Sigmoid colon (tissue), 3 donors: ENCODE data around the gene CLEC16A.

Source experiments
- POLR2A ChIP-seq, 2 donors: fragments of 450-650 bp; IDR thresholded peaks; one replicate each; pipeline ENCODE4 v1.6.1; 2016; ENCODE audit warnings: antibody characterized with exemption in 2 of 2, mild to moderate bottlenecking in 2 of 2, moderate library complexity in 2 of 2
- TF ChIP-seq, protein P1 (sequence below), 4 experiments: fragments of 450-650 bp in 3 of 4; fragments of 200-600 bp in 1 of 4; IDR thresholded peaks; one replicate each; pipeline ENCODE4 v1.5.1; 2016 to 2019; ENCODE audit warnings: antibody characterized with exemption in 4 of 4, mild to moderate bottlenecking in 3 of 4, moderate library complexity in 2 of 4

DNA sequence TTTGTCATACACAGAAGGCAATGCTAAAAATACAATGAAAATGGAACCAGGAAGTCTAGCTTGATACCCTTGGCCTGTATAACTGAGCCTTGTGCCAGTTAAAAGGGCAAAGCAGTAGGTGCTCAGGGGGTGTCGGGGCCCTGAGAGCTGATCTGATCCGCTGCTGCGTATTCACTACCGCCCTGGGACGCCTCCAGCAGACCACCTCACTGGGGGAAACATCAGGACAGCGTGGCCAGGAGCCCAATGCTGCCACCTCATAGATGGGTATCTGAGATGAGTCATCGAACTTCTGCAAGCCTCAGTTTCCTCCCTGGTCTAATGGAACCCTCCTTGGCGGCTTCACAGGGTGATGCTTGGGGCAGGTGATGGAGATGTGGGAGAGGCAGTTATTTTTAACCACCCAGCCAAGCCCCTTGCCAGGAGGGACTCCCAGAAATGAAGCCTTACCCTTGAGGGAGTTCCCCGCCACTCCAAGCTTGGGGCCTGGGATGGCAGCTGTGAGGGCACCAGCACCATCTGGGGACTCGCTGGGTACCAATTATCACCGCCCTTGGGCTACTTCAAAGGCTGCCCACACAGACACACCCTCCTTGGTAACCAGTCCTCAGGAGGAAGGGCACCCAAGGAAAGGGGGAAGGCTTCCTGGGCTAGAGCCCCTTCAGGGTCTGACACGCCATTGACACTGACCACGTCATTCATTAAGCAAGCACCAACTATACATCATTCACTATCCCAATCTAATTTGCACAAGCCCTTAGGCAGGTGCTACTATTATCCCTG, 9.8 kb upstream of the CLEC16A start:
- no peak for TF ChIP-seq POLR2A (IDR thresholded peaks at IDR 0.05)
- TF ChIP-seq, protein P1, sequence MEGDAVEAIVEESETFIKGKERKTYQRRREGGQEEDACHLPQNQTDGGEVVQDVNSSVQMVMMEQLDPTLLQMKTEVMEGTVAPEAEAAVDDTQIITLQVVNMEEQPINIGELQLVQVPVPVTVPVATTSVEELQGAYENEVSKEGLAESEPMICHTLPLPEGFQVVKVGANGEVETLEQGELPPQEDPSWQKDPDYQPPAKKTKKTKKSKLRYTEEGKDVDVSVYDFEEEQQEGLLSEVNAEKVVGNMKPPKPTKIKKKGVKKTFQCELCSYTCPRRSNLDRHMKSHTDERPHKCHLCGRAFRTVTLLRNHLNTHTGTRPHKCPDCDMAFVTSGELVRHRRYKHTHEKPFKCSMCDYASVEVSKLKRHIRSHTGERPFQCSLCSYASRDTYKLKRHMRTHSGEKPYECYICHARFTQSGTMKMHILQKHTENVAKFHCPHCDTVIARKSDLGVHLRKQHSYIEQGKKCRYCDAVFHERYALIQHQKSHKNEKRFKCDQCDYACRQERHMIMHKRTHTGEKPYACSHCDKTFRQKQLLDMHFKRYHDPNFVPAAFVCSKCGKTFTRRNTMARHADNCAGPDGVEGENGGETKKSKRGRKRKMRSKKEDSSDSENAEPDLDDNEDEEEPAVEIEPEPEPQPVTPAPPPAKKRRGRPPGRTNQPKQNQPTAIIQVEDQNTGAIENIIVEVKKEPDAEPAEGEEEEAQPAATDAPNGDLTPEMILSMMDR (IDR thresholded peaks at IDR 0.05): no peak
